Lower lobe of right lung (tissue), 2 donors: ENCODE results near the gene RETREG1. TPM values are rescaled to one million over a fixed set of nuclear protein-coding genes. Genes with fewer than 3 reads are reported as not detected.

ENCODE experiments used
- ATAC-seq, 2 donors: fragments of 200-7000 bp; cut with Tn5 transposase; one replicate each; pipeline ENCODE4 v1.9.1; 2020 to 2022; ENCODE audit warnings: mild to moderate bottlenecking in 2 of 2, moderate library complexity in 2 of 2
- DNase-seq: peaks from one replicate; pipeline ENCODE4 v3.0.0-alpha.2; 2020
- H3K27ac ChIP-seq: fragments of 200-600 bp; one replicate; pipeline ENCODE4 v1.8.0; 2022
- H3K27me3 ChIP-seq: fragments of 200-600 bp; one replicate; pipeline ENCODE4 v1.8.0; 2022; ENCODE audit warnings: low read depth
- H3K36me3 ChIP-seq: fragments of 200-600 bp; one replicate; pipeline ENCODE4 v1.8.0; 2022; ENCODE audit warnings: mild to moderate bottlenecking
- H3K4me1 ChIP-seq: fragments of 200-600 bp; one replicate; pipeline ENCODE4 v1.8.0; 2022
- H3K4me3 ChIP-seq: fragments of 200-600 bp; one replicate; pipeline ENCODE4 v1.8.0; 2022; ENCODE audit warnings: mild to moderate bottlenecking
- H3K9me3 ChIP-seq: fragments of 200-600 bp; one replicate; pipeline ENCODE4 v1.8.0; 2022
- CTCF ChIP-seq: fragments of 200-600 bp; IDR thresholded peaks from one replicate; pipeline ENCODE4 v1.8.0; 2022; ENCODE audit warnings: antibody characterized with exemption, mild to moderate bottlenecking
- intact Hi-C: fragments of 100-400 bp; cut with DNase I; formaldehyde crosslinking; loops from one replicate; pipeline ENCODE4 v1.11.0; 2022
- total RNA-seq: library from RNA; stranded (reverse); fragmentation: NEBNext Ultra II Directional; extraction: Animal tissue kit (Norgen Biotek cat#: 25700); gene quantifications from one replicate; pipeline ENCODE4 v1.2.1, GENCODE V29; 2021
- donor health status: DM: no; HTN: yes; CAD: no; lungs with severe emphysema.

Gene RETREG1
- total RNA-seq, 1 donor from 2014 or later = 20.6 TPM

- Histone ChIP-seq H3K27ac (no peak overlapping the region), H3K4me3 (no peak overlapping the region), H3K9me3 (no peaks in the 10 kb centered on the region), H3K36me3 (no peaks in the 10 kb centered on the region), H3K4me1 (peaks cover 8% of the 10 kb centered on the region), H3K27me3 (no peaks in the 10 kb centered on the region)
- intact Hi-C loops = no loop called here
- no peak for ATAC-seq
- TF ChIP-seq CTCF = no peak
- no peak for DNase-seq
These were observed 14.6 kb downstream of the RETREG1 start for GRCh38 chr5:16602182-16602581.

- no peak overlapping the region for H3K4me3 ChIP-seq
- no peak for TF ChIP-seq CTCF
- peaks cover 8% of the 10 kb centered on the region for H3K4me1 ChIP-seq
- H3K27ac ChIP-seq = no peak overlapping the region
- DNase-seq (no peak), ATAC-seq (no peak)
- no peaks in the 10 kb centered on the region for H3K36me3 ChIP-seq
- no peaks in the 10 kb centered on the region for H3K27me3 ChIP-seq
- no peaks in the 10 kb centered on the region for H3K9me3 ChIP-seq
- intact Hi-C loops = no loop called here
These were observed 15.9 kb downstream of the RETREG1 start for GRCh38 chr5:16600946-16601345.

DNA sequence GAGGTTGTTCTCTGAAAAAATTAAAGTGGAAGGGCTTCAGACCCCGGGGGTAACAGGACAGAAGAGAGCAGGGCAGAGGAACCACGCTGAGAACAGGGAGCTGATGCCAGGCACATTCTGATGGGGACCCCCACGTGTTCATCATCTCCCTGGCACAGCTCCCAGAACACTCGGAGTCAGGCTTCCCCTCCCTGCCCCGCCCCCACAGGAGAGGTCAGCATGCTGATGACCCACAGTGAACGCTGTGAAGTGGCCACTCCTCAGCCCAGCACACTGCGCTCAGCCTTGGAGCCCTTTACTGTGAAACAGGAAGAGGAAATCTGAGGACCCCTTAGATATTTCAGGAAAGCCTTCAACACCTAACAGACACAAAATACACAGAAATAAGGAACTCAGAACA lies 16.4 kb downstream of the RETREG1 start:
- H3K27me3 ChIP-seq = no peaks in the 10 kb centered on the region
- DNase-seq = peak; percentile 78
- H3K27ac ChIP-seq = no peak overlapping the region
- no peak for TF ChIP-seq CTCF
- intact Hi-C loops = no loop called here
- H3K9me3 ChIP-seq = no peaks in the 10 kb centered on the region
- peak; percentile 65 to 68 for ATAC-seq
- peaks cover 8% of the 10 kb centered on the region for H3K4me1 ChIP-seq
- no peak overlapping the region for H3K4me3 ChIP-seq
- no peaks in the 10 kb centered on the region for H3K36me3 ChIP-seq

GRCh38 chr5:16597946-16598694 lies 18.7 kb downstream of the RETREG1 start:
- H3K9me3 ChIP-seq = no peaks in the 10 kb centered on the region
- H3K4me3 ChIP-seq = no peak overlapping the region
- ATAC-seq = no peak
- no peaks in the 10 kb centered on the region for H3K36me3 ChIP-seq
- peaks cover 8% of the 10 kb centered on the region for H3K4me1 ChIP-seq
- intact Hi-C loops = no loop called here
- no peak for TF ChIP-seq CTCF
- no peak for DNase-seq
- H3K27ac ChIP-seq = no peak overlapping the region
- H3K27me3 ChIP-seq = no peaks in the 10 kb centered on the region

- no peaks in the 10 kb centered on the region for H3K36me3 ChIP-seq
- H3K4me1 ChIP-seq = peaks cover 8% of the 10 kb centered on the region
- no peaks in the 10 kb centered on the region for H3K27me3 ChIP-seq
- no peak overlapping the region for H3K4me3 ChIP-seq
- no peaks in the 10 kb centered on the region for H3K9me3 ChIP-seq
- intact Hi-C loops = no loop called here
- DNase-seq (no peak), ATAC-seq (no peak)
- no peak for TF ChIP-seq CTCF
- no peak overlapping the region for H3K27ac ChIP-seq
These were observed 20.2 kb downstream of the RETREG1 start for GRCh38 chr5:16596581-16596940.
